H1 (cell line): ENCODE data around the gene AHNAK2. TPM values are rescaled to one million over a fixed set of nuclear protein-coding genes. Genes with fewer than 3 reads are reported as not detected.

Experiments
- CTCF ChIA-PET: fragments of 300-600 bp; sonication (Branson Sonifier 250); formaldehyde crosslinking; loops from one replicate; lab custom pipeline; 2021; ENCODE audit not compliant: partially characterized antibody; lab: Charles Lee
- POLR2A ChIA-PET: fragments of 300-600 bp; sonication (Branson Sonifier 250); formaldehyde crosslinking; loops from one replicate; lab custom pipeline; 2021; ENCODE audit warnings: inconsistent platforms; ENCODE audit not compliant: partially characterized antibody; lab: Charles Lee
- DNase-seq, 2 experiments: peaks; one replicate each; pipeline versions ENCODE4 v3.0.0 to v3.0.0-alpha.2; 2010 to 2022; ENCODE audit warnings: low spot score in 2 of 2, low read depth in 1 of 2, mixed read lengths in 1 of 2
- FAIRE-seq: peaks from 2 replicates; lab custom pipeline; 2011; peaks lifted over from hg19 to GRCh38; lab: Jason Lieb, UNC
- H2AFZ ChIP-seq: 2 replicates; pipeline ENCODE4 v1.8.1; 2012; ENCODE audit warnings: low read length, inconsistent platforms
- H2AK5ac ChIP-seq: 2 replicates; pipeline ENCODE4 v1.6.1; 2013; ENCODE audit warnings: low read depth, low read length
- H2BK120ac ChIP-seq: replicated peaks from 2 replicates; pipeline ENCODE3; 2013; ENCODE audit warnings: low read depth, low read length, inconsistent platforms
- H2BK12ac ChIP-seq: 2 replicates; pipeline ENCODE4 v1.6.1; 2013; ENCODE audit warnings: low read depth, low read length
- H2BK15ac ChIP-seq: 2 replicates; pipeline ENCODE4 v1.6.1; 2013; ENCODE audit warnings: low read length
- H2BK20ac ChIP-seq: 2 replicates; pipeline ENCODE4 v1.6.1; 2013; ENCODE audit warnings: low read length
- H2BK5ac ChIP-seq: 2 replicates; pipeline ENCODE4 v1.6.1; 2013; ENCODE audit warnings: low read depth, low read length
- H3K14ac ChIP-seq: 2 replicates; pipeline ENCODE4 v1.6.1; 2013; ENCODE audit warnings: inconsistent platforms; ENCODE audit not compliant: insufficient read length
- H3K18ac ChIP-seq: 2 replicates; pipeline ENCODE4 v1.6.1; 2013; ENCODE audit warnings: low read length; ENCODE audit errors: extremely low read depth
- H3K23ac ChIP-seq: 2 replicates; pipeline ENCODE4 v1.6.1; 2013; ENCODE audit warnings: inconsistent platforms; ENCODE audit not compliant: insufficient read length
- H3K23me2 ChIP-seq: 2 replicates; pipeline ENCODE4 v1.6.1; 2013; ENCODE audit warnings: low read depth, low read length
- H3K27ac ChIP-seq: 2 replicates; pipeline ENCODE4 v1.6.1; 2011; ENCODE audit warnings: low read depth, low read length, inconsistent platforms
- H3K27me3 ChIP-seq, 4 experiments: replicated peaks in 1 of 4; 1 replicate in 1 of 4; 2 replicates in 3 of 4; pipeline versions ENCODE4 v1.6.1 to v1.8.1; 2011 to 2013; ENCODE audit warnings: low read length in 3 of 4, mild to moderate bottlenecking in 3 of 4, inconsistent platforms in 2 of 4, mixed read lengths in 2 of 4, moderate library complexity in 1 of 4; ENCODE audit not compliant: control insufficient read depth in 3 of 4, insufficient read depth in 3 of 4; ENCODE audit errors: extremely low read depth in 1 of 4
- H3K36me3 ChIP-seq, 4 experiments: 2 replicates each; pipeline versions ENCODE4 v1.6.1 to v1.8.1; 2011 to 2013; ENCODE audit warnings: mild to moderate bottlenecking in 4 of 4, low read length in 3 of 4, moderate library complexity in 2 of 4, control low read depth in 1 of 4, inconsistent platforms in 1 of 4; ENCODE audit not compliant: insufficient read depth in 4 of 4, control insufficient read depth in 2 of 4
- H3K4ac ChIP-seq: replicated peaks from 2 replicates; pipeline ENCODE3; 2013; ENCODE audit warnings: low read length, low read depth, mixed read lengths, inconsistent platforms; ENCODE audit not compliant: insufficient read length
- H3K4me1 ChIP-seq, 4 experiments: replicated peaks in 1 of 4; 1 replicate in 1 of 4; 2 replicates in 3 of 4; pipeline versions ENCODE4 v1.6.1 to v1.8.1; 2011 to 2013; ENCODE audit warnings: low read length in 3 of 4, inconsistent platforms in 2 of 4, mixed read lengths in 1 of 4; ENCODE audit not compliant: insufficient read depth in 4 of 4, control insufficient read depth in 3 of 4
- H3K4me2 ChIP-seq, 2 experiments: 2 replicates each; pipeline versions ENCODE4 v1.6.1 to v1.8.1; 2011 to 2013; ENCODE audit warnings: low read depth in 2 of 2, low read length in 2 of 2, control low read depth in 1 of 2, inconsistent platforms in 1 of 2, mild to moderate bottlenecking in 1 of 2; ENCODE audit not compliant: insufficient read depth in 1 of 2
- H3K4me3 ChIP-seq, 4 experiments: fragments of 200-600, 300-600 bp in 1 of 4; sonication (generic), shearing (Covaris generic), sonication (Bioruptor Twin) in 1 of 4; 2 replicates each; pipeline versions ENCODE4 v1.5.1 to v1.8.1; 2011 to 2016; ENCODE audit warnings: low read length in 4 of 4, low read depth in 3 of 4, control low read depth in 2 of 4, inconsistent platforms in 2 of 4, mild to moderate bottlenecking in 2 of 4, mixed read lengths in 1 of 4, moderate library complexity in 1 of 4; ENCODE audit not compliant: insufficient read depth in 2 of 4; ENCODE audit errors: extremely low read depth in 1 of 4
- H3K56ac ChIP-seq: replicated peaks from 2 replicates; pipeline ENCODE3; 2013; ENCODE audit warnings: low read depth, mild to moderate bottlenecking, mixed read lengths, low read length, inconsistent platforms; ENCODE audit not compliant: insufficient read length
- H3K79me1 ChIP-seq: 2 replicates; pipeline ENCODE4 v1.6.1; 2013; ENCODE audit warnings: low read depth, low read length, control low read depth
- H3K79me2 ChIP-seq, 2 experiments: 2 replicates each; pipeline versions ENCODE4 v1.6.1 to v1.8.1; 2012 to 2013; ENCODE audit warnings: low read length in 2 of 2, mild to moderate bottlenecking in 2 of 2, inconsistent platforms in 1 of 2; ENCODE audit not compliant: insufficient read depth in 2 of 2, control insufficient read depth in 1 of 2
- H3K9ac ChIP-seq, 4 experiments: replicated peaks in 1 of 4; 1 replicate in 1 of 4; 2 replicates in 3 of 4; pipeline versions ENCODE4 v1.6.1 to v1.8.1; 2011 to 2013; ENCODE audit warnings: low read depth in 3 of 4, low read length in 3 of 4, control low read depth in 2 of 4, mild to moderate bottlenecking in 2 of 4, moderate library complexity in 2 of 4, inconsistent platforms in 1 of 4; ENCODE audit errors: extremely low read depth in 1 of 4
- H3K9me3 ChIP-seq, 2 experiments: 2 replicates each; pipeline versions ENCODE4 v1.6.1 to v1.8.1; 2012 to 2013; ENCODE audit warnings: mild to moderate bottlenecking in 2 of 2, moderate library complexity in 2 of 2, control low read depth in 1 of 2, inconsistent platforms in 1 of 2, low read depth in 1 of 2, low read length in 1 of 2, mixed read lengths in 1 of 2; ENCODE audit not compliant: insufficient read depth in 2 of 2
- H4K20me1 ChIP-seq, 2 experiments: replicated peaks in 1 of 2; 2 replicates each; pipeline versions ENCODE3 to v1.8.1; 2011 to 2013; ENCODE audit warnings: inconsistent platforms in 2 of 2, low read length in 2 of 2, mild to moderate bottlenecking in 1 of 2; ENCODE audit not compliant: insufficient read depth in 2 of 2, control insufficient read depth in 1 of 2
- H4K5ac ChIP-seq: 2 replicates; pipeline ENCODE4 v1.6.1; 2013; ENCODE audit warnings: low read length, low read depth, mixed read lengths, inconsistent platforms; ENCODE audit not compliant: insufficient read length
- H4K8ac ChIP-seq: 2 replicates; pipeline ENCODE4 v1.8.0; 2013; ENCODE audit warnings: mild to moderate bottlenecking, moderate library complexity, low read length, inconsistent platforms; ENCODE audit not compliant: insufficient read depth; ENCODE audit errors: extremely low read depth
- H4K91ac ChIP-seq: replicated peaks from 2 replicates; pipeline ENCODE3; 2013; ENCODE audit warnings: low read length, mixed read lengths, inconsistent platforms; ENCODE audit not compliant: insufficient read length
- BRCA1 ChIP-seq: IDR thresholded peaks from 2 replicates; pipeline ENCODE4 v1.6.1; 2012; ENCODE audit warnings: low read depth, low read length, improper control_type of control experiment
- KDM4A ChIP-seq: IDR thresholded peaks from one replicate; pipeline ENCODE4 v1.7.1; 2012; ENCODE audit warnings: low read depth, mild to moderate bottlenecking, moderate library complexity, low read length, inconsistent platforms; ENCODE audit not compliant: severe bottlenecking
- NANOG ChIP-seq: IDR thresholded peaks from 2 replicates; pipeline ENCODE4 v1.6.1; 2011; ENCODE audit warnings: low read length, low read depth, mild to moderate bottlenecking, inconsistent platforms; ENCODE audit not compliant: insufficient read depth, poor library complexity, severe bottlenecking
- POU5F1 ChIP-seq: IDR thresholded peaks from 2 replicates; pipeline ENCODE4 v1.6.1; 2011; ENCODE audit warnings: low read depth, mild to moderate bottlenecking, low read length, moderate library complexity
- RFX5 ChIP-seq: IDR thresholded peaks from 2 replicates; pipeline ENCODE4 v1.6.1; 2011; ENCODE audit warnings: low read depth, low read length, improper control_type of control experiment, borderline replicate concordance
- SIN3A ChIP-seq, 2 experiments: IDR thresholded peaks in 1 of 2; conservative IDR thresholded peaks in 1 of 2; 2 replicates each; pipeline ENCODE4 v1.6.1; 2011 to 2012; ENCODE audit warnings: low read length in 2 of 2, improper control_type of control experiment in 1 of 2, low read depth in 1 of 2, mild to moderate bottlenecking in 1 of 2
- YY1 ChIP-seq: IDR thresholded peaks from 2 replicates; pipeline ENCODE4 v1.6.1; 2011; ENCODE audit warnings: low read depth, mild to moderate bottlenecking, low read length
- WGBS, 2 experiments: shearing (Covaris generic) in 1 of 2; methylation state at CpG; one replicate each; pipeline versions ENCODE4 v1.1.6 to v1.1.7; 2013 to 2015; ENCODE audit warnings: low lambda C conversion rate in 2 of 2, mixed read lengths in 2 of 2, inconsistent platforms in 1 of 2, low coverage in 1 of 2, missing lambda C conversion rate in 1 of 2; ENCODE audit not compliant: insufficient replicate concordance in 2 of 2, insufficient coverage in 1 of 2, insufficient read length in 1 of 2; ENCODE audit errors: extremely low coverage in 1 of 2, missing lambda C conversion rate in 1 of 2; 5-methylcytosine and 5-hydroxymethylcytosine counted together
- polyA plus RNA-seq, 7 experiments: library from polyadenylated mRNA; depleted of rRNA in 3 of 7; stranded (reverse) in 5 of 7; unstranded in 2 of 7; fragments of >200 nt in 5 of 7; fragments of 200-250 nt in 2 of 7; gene quantifications; 1 replicate in 5 of 7; 2 replicates in 1 of 7; 4 replicates in 1 of 7; pipeline versions ENCODE4 v1.2.1 to v1.2.3, GENCODE V29; 2011 to 2013; ENCODE audit warnings: missing spikeins in 2 of 7, mixed read lengths in 2 of 7
- total RNA-seq: library from RNA; stranded (reverse); fragmentation: NEBNext Ultra II Directional; extraction: Animal tissue kit (Norgen Biotek cat#: 25700); gene quantifications from 2 replicates; pipeline ENCODE4 v1.2.1, GENCODE V29; 2021
- TF ChIP-seq, protein P1 (sequence below): IDR thresholded peaks from 2 replicates; pipeline ENCODE4 v1.6.1; 2012; ENCODE audit warnings: low read length, inconsistent platforms
- TF ChIP-seq, protein P2 (sequence below): IDR thresholded peaks from 2 replicates; pipeline ENCODE4 v1.6.1; 2011; ENCODE audit warnings: low read depth, mild to moderate bottlenecking, low read length; ENCODE audit not compliant: insufficient read depth

The AHNAK2 gene
- total and polyA plus RNA-seq, 2 of the 8 experiments (the other 6 are each of a cell fraction or from before 2014, with no cell fraction given), result 0.95 to 2.0 TPM

DNA sequence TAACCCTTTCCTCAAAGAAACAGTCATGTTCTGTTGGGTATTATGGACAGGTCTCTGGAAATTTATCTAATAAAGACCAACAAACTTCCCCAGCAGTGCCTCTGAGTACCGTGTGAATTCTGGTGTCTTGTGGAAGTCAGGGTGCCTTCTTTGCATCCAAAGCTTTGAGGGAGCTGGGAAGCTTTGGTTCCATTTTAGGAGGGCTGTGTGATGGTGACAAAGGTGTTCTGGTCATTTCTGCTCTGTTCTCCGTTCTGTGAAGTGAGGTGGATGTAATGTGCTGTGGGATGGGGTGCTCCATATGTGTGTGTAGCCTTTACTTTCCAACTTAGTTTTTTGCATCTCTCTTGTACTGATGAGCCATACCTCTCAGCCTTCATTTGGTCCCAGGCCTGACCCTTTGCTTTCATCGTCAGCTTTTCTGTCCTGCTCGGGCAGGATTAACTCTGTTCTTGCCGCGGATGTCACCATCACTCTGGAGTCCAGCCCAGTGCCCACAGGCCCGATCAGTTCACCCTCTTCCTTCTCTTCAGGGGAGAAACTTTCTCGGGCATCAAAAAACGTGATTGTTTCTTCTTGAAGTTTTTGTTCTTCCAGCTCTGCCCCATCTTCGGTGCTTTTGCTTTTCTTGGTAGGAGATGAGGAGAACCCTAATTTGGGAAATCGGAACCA lies 40.3 kb downstream of the AHNAK2 start:
- Histone ChIP-seq H2BK5ac (no peak overlapping the region), H4K91ac (no peak overlapping the region), H2AFZ (no peak overlapping the region), H3K27me3 (peaks cover 9 to 63% (median 34%) of the 10 kb centered on the region in 4 experiments), H3K4me1 (peaks cover 0 to under 1% (median under 1%) of the 10 kb centered on the region in 4 experiments; a peak in 3 of 7 replicates), H3K9ac (no peak overlapping the region), H3K4me2 (no peak overlapping the region), H3K23ac (no peak overlapping the region), H4K5ac (no peak overlapping the region), H2BK12ac (no peak overlapping the region), H3K56ac (no peak overlapping the region), H2BK15ac (no peak overlapping the region), H4K20me1 (no peaks in the 10 kb centered on the region), H3K14ac (no peak overlapping the region), H3K18ac (no peak overlapping the region), H2BK120ac (no peak overlapping the region), H3K9me3 (peaks cover 0 to 13% of the 10 kb centered on the region in 2 experiments; a peak in 1 of 4 replicates), H3K79me2 (no peaks in the 10 kb centered on the region), H3K4me3 (no peak overlapping the region), H3K79me1 (no peaks in the 10 kb centered on the region), H2AK5ac (no peak overlapping the region), H3K36me3 (no peaks in the 10 kb centered on the region), H3K23me2 (peaks cover 5% of the 10 kb centered on the region; the same call in 1 of the 2 replicates), H3K27ac (no peak overlapping the region), H2BK20ac (no peak overlapping the region), H4K8ac (no peak overlapping the region), H3K4ac (no peak overlapping the region)
- DNase-seq (no peak), FAIRE-seq (no peak)
- POLR2A ChIA-PET, result interaction anchor here (0.6 kb wide), 1 partner anchor 178 kb away, joined by 3 read pairs; no protein-coding TSS in a partner anchor
- CTCF ChIA-PET, result interaction anchor here (0.6 to 4.5 kb wide), 9 partner anchors 14 to 112 kb away, joined by 3 to 21 read pairs (median 3); no protein-coding TSS in a partner anchor
- WGBS, 2 experiments, result 73% methylated on average over 11 of the region's 11 CpGs; no CpG with 5 or more reads in 1 of the 2 experiments
- TF ChIP-seq SIN3A (conservative IDR thresholded peaks at IDR 0.05 in 1 of 2, IDR thresholded peaks at IDR 0.05 in 1 of 2; ENCODE audit: low read depth in 1 of 2, low read length in 2 of 2) (no peak), KDM4A (no peak), RFX5 (no peak), NANOG (no peak), YY1 (no peak), BRCA1 (no peak), POU5F1 (no peak)
- TF ChIP-seq, protein P1, sequence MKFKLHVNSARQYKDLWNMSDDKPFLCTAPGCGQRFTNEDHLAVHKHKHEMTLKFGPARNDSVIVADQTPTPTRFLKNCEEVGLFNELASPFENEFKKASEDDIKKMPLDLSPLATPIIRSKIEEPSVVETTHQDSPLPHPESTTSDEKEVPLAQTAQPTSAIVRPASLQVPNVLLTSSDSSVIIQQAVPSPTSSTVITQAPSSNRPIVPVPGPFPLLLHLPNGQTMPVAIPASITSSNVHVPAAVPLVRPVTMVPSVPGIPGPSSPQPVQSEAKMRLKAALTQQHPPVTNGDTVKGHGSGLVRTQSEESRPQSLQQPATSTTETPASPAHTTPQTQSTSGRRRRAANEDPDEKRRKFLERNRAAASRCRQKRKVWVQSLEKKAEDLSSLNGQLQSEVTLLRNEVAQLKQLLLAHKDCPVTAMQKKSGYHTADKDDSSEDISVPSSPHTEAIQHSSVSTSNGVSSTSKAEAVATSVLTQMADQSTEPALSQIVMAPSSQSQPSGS, result no peak
- TF ChIP-seq, protein P2, sequence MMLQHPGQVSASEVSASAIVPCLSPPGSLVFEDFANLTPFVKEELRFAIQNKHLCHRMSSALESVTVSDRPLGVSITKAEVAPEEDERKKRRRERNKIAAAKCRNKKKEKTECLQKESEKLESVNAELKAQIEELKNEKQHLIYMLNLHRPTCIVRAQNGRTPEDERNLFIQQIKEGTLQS, result no peak
